Measurements from ENCODE around the gene SPTB.
A peak's percentile ranks its signal among the peaks of the same experiment; 100 is the strongest.

The SPTB gene

DNA sequence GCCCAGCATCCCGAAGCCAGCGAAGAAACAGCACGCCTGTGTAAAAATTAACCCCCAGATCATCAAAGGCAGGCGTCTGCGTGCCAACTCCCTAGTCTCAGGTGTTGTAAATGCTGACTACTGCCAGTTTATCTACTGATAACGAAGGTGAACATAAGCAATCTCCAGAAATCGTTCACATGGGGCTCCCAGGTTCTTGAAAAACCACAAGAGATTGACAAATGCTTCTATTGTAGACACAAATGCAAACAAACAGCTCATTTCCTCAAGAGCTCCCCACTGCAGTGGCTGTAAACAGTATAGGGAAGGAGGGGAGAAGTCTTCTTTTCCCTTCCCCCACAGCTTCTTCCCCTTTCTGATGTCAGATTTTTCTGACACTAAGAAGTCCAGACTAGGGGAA, 180.8 kb downstream of the SPTB start:
- Histone ChIP-seq H3K27ac (ENCODE audit: low read depth, low read length) (peak overlapping the region; percentile 67), H3K36me3 (ENCODE audit: control insufficient read depth, insufficient read depth, low read length) (no peaks in the 10 kb centered on the region), H3K27me3 (ENCODE audit: control insufficient read depth, insufficient read depth, low read length) (peaks cover 4% of the 10 kb centered on the region; the same call in 1 of the 2 replicates), H3K4me3 (ENCODE audit: low read depth, low read length) (no peak overlapping the region), H3K9me3 (ENCODE audit: control insufficient read depth, insufficient read depth, low read length) (no peaks in the 10 kb centered on the region), H3K4me1 (ENCODE audit: control insufficient read depth, insufficient read depth, low read length) (peaks cover 45% of the 10 kb centered on the region), H3K9ac (ENCODE audit: low read depth, low read length) (no peak overlapping the region)

- Histone ChIP-seq H3K9ac (ENCODE audit: low read depth, low read length) (no peak overlapping the region), H3K27ac (ENCODE audit: low read depth, low read length) (no peak overlapping the region), H3K9me3 (ENCODE audit: control insufficient read depth, insufficient read depth, low read length) (no peaks in the 10 kb centered on the region), H3K36me3 (ENCODE audit: control insufficient read depth, insufficient read depth, low read length) (no peaks in the 10 kb centered on the region), H3K27me3 (ENCODE audit: control insufficient read depth, insufficient read depth, low read length) (no peaks in the 10 kb centered on the region), H3K4me1 (ENCODE audit: control insufficient read depth, insufficient read depth, low read length) (peaks cover 30% of the 10 kb centered on the region), H3K4me3 (ENCODE audit: low read depth, low read length) (no peak overlapping the region)
Measured at GRCh38 chr14:64696355-64696857, 183.3 kb downstream of the SPTB start.
